Hematopoietic multipotent progenitor cell (in vitro differentiated cells): ENCODE results near the gene FCMR. TPM values are rescaled to one million over a fixed set of nuclear protein-coding genes. Genes with fewer than 3 reads are reported as not detected.
A peak's percentile ranks its signal among the peaks of the same experiment; 100 is the strongest.

Source experiments
- DNase-seq, 3 donors: peaks; one replicate each; pipeline ENCODE4 v3.0.0-alpha.2; 2011 to 2015; ENCODE audit warnings: low read depth in 2 of 3, low spot score in 2 of 3
- total RNA-seq: library from RNA; depleted of rRNA; stranded (reverse); fragments of >200 nt; gene quantifications from one replicate; pipeline ENCODE4 v1.2.3, GENCODE V29; 2012

FCMR gene, protein sequence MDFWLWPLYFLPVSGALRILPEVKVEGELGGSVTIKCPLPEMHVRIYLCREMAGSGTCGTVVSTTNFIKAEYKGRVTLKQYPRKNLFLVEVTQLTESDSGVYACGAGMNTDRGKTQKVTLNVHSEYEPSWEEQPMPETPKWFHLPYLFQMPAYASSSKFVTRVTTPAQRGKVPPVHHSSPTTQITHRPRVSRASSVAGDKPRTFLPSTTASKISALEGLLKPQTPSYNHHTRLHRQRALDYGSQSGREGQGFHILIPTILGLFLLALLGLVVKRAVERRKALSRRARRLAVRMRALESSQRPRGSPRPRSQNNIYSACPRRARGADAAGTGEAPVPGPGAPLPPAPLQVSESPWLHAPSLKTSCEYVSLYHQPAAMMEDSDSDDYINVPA
- total RNA-seq = 15.1 TPM

DNA sequence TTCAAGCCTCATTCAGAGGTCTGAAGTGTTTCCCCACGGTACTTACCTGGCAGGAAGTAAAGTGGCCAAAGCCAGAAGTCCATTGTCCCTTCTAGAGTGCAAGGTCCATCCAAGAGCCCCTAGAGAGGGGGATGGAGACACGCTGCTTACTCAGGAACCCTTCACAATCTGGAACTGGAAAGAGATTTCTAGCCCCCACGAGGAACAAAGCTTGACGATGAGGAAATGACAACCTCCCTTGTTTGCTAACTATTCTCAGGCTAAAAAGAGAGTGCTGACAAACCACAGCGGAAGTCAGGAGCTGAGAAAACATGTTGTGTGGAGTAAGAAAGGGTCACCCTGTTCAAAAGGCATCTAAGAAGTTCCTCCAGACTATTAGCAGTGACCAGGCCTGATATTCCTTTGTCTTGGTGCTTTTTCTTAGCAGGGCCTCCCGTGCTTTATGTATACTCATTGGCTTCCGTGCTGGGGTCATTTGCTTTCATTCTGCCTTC lies at the start of gene FCMR:
FCMR (minus strand) TSS at position 170 of the 494 bp plus-strand sequence; CDS start at position 83, 87 bp downstream.
- DNase-seq = peak in 2 of 3 donors; percentile 71 to 86

DNA sequence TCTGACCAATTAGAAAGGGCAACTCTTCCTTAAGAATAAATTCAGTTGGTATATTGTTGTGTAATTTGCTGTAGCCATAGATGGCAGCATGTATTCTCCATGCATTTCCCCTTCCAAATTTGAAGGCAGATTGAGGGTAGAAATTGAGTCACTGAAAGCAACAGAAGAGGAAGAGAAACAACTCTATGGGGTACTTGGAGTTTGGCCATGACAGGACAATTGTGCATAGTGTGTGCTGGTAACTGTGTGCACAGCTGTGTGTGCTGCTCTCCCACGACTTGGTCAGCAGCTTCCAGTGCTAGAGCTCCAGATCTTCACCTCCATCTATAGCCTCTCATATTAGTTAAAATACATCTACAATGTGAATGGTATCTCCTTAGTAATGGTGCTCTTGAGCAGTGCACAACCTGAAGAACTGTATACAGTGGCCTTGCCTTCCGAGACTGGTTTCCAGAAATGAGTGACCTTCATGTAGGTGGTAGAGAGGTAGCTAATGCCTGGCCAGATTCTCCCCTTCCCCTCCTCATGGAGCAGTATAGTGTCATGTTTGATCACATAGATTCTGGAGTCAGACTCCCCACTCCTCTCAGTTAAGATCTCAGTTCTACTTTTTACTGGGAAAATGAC lies 49.4 kb upstream of the FCMR start:
- DNase-seq = no peak

DNA sequence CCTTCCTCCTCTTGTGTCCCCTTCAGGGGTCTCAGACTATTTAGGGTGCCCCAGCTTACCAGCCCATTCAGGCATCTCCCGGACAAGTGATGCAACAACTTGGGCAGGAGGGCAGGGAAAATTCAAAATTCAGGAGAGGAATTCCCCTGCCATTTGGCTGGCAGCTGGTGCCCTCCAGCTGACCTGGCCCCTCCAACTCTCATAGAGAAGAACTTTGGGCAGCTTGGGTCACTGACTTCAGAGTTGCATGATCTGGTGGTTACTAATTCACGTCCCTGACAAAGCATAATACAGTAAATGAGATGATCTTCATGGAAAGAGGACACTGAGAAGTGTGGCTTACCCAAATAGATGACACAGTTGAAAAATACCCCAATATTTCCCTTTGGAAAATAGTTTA lies 48.7 kb upstream of the FCMR start, which contains the start of gene FCAMR:
FCAMR (minus strand) TSS at position 15 of the 400 bp plus-strand sequence. CDS start 335 bp downstream, outside the sequence.
- DNase-seq = no peak

DNA sequence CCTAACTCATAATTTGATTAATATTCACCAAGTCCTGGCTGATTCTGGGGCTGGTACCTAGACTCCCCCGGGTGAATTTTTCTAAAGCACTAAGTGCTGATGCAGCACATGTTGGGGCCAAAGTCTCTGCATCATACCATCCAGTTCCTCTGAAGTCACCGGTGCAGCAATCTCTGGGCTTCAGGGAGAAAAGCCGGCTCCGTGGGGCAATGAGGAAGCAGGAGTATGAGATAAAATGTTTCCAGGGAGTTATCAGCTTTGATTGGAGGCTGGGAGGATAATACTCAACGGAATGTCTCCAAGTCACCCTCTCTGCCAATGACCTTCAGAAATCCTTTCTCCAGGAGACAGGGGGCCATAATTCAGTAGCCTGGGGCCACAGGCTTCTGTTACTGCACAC lies 47.3 kb upstream of the FCMR start:
- no peak for DNase-seq

DNA sequence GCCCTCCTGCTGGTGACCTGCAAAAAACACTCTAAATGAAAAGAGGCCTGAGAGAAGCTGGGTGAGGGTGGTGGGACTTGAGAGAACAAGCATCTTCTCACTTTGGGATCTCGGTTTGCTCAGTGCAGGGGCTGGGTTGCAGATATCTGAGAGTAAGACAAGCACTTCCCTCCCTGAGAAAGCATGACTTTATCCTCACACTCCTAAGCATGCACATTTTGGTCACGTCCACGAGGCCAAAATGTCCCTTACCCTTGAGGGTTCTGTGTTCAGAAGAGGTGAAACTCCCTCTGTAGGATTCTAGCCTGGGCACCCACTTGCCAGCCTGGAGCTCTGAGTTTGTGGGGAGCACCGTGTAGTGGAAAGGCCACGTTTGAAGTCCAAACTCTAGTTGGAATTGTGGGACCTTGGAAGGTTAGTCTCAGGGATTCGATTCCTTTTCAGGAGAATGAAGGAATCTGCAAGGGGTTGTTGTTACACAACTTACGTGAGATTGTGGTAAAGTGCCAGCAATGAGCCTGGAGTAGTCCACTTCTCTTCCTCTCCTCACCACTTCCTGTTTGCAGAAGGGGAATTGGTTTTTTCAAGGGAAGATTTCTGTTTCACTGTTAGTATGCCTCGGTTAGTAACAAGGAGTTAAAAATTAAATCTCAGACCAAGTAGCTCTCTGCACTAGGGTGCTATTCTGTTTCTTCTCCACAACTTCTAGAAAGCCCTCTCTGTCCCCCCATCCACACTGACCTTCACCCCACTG lies 45.5 kb upstream of the FCMR start:
- DNase-seq = peak in 2 of 3 donors; percentile 40 to 55

DNA sequence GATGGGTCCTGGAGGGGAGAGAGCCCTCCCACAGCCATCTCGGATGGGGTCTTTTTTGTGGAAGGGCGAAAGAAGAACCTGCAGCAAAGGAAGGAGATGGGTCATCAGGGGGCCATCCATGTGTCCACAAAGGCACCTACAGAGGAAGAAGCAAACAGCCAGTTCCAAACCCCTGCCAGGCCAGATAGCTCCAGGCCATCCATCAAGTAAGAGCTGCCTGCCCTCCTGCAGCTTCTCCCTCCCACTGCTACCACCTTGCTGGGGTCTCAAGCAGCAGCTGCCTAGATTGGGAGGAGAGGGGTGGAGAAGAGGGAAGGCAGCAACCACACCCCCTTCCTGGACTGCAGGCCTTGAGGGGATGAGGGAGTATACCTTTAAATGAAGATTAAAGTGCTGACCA lies 44.0 kb upstream of the FCMR start:
- DNase-seq = no peak

DNA sequence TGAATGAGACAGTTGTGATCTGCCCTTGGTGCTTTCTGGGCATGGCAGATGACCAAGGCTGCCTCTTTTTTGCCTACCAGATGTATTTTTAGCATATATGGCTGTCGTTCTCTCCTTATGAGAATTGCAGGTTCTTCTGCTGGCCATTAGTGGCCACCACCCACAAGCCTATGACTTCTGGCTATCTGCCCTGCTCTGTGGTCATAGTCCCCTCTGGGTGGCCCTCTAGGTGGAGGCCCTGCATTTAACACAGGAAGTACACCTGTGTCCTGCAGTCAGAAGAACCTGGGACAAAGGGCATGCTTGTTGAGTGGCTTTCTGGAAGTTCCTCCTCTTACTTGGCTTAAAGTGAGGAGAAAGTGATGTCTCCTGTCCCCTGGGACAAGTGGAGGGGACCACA lies 42.0 kb upstream of the FCMR start:
- DNase-seq = no peak

DNA sequence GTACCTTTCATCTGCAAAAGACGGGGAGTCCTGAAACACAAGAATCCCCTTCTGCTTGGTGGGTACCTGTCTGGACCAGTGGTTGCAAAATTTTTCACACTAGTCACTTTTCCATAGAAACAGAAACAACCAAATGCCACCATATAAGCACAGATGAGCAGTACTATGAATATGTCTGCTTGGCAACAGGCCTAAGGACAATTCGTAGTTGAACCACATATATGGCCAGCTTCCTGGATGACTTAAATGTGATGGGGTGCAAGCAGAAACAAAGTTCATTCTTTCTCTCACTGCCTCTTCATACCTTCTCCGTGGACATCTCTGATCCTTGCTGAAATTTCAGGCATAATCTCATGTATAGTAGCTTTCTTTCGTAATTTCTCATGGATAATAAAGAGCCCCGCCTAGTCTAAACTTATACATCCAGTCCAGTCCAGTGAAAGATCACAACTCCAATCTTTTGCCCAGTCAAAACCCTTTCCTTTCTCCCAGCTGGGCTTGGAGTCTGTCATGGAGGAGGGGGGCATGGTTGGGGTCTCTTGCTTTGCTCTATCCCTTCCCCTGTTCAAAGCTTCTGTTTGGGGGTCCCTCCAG lies 41.5 kb upstream of the FCMR start:
- no peak for DNase-seq

DNA sequence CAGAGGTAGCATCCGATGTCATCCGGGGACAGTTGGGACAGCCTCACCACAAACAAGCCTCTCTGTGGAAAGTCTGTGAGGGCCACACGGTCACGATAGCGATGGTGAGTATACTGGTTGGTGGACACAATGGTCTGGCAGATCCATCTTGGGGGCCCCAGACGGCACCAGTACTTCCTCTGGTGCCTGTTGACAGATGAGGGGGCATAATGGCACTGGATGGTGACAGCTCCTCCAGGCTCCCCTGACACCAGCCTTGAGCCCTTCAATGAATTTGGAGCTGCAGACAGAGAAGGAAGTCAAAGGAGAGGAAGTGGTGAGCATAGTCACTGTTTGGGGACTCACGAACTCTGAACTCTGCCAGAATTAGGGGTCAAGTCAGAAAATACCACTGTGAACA lies 40.5 kb upstream of the FCMR start:
- DNase-seq = peak in 1 of 3 donors; percentile 43

DNA sequence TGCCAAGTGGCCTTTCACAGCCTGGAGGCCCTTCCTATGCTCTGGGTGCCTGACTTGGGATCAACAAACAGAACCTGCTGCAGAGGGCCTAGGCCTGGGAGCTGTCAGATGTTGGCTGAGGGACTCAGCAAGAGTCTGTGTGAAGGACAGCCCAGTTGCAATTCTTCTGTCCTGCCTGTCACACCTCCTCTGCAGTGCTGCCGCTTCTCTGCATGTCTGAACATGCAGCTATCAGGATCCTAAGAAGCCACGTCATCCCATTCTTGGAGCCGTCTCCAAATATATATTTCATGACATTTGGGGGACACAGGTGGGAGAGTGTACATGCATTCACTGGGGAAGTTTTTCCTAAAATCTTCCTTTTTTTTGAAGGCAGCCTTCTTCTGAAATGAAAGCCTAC lies 39.9 kb upstream of the FCMR start:
- DNase-seq = no peak

DNA sequence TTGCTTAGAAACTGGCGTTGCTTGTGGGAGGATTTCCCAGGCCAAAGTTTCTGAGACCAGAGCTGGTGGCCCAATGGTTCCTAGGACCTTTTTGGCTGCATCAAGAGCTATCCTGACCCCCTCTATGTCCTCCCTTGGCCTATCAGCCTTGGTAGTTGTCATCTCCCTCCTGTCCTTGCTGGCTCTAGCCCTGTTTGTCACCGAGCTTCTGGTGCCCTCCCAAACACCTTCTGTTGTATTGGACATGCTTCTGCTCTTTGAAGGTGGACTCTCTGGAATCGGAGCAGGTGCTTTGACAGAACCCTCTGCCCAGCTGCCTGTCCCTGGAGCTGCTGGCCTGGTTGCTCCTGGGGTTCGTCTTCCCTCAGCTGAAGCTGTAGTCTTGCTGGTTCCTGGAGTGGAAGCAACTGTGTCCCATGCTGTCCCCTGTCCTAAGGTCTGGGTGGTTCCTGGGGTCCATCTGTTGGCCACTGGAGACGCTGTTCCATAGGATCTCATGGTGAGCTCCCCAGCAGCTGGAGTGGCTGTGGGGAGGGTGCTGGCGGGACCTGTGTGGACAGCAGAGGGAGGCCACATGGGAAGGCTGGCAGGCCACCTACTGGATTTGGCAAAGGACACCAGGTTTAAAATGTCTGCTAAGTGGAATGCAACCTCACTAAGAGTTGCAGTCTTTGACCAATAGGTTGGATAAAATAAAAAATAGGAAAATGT lies 39.1 kb upstream of the FCMR start:
- no peak for DNase-seq

DNA sequence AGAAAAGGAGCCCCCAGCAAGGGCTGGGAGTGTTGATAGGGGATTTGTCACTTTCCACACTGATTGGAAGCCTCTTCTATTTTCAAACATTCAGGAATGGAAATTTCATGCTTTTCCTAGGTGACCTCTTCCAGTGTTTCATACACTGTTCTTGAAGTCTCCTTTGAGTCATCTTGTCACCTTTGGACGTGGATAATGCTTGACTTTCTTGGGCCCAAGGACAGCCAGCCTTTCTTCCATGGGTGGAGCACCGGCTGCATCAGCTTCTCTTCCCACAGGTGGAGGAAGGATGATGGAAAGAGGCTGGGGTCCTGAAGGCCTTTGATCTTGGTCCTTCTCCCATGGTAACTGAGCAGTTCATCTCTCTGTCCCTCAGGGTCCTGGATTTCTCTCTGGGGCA lies 36.4 kb upstream of the FCMR start:
- no peak for DNase-seq

DNA sequence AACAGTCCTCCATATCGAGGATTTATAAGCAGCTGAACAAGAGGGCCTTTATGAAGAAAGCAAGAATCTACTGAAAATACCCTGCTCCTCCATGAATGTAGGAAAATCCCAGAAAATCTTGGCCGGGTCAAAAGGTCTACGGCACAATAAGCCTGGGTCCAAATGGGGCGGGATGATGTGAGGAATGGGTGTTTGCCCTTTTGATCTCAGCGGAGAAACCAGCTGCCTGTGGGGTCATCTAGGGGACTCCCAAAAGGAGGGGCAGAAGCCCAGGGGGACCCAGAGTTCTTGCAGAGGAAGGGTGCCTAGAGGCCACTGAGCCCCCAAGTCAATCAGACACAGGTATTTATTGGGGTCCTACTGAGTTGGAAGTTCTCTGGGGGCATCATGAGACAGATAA lies 35.9 kb upstream of the FCMR start:
- DNase-seq = no peak

DNA sequence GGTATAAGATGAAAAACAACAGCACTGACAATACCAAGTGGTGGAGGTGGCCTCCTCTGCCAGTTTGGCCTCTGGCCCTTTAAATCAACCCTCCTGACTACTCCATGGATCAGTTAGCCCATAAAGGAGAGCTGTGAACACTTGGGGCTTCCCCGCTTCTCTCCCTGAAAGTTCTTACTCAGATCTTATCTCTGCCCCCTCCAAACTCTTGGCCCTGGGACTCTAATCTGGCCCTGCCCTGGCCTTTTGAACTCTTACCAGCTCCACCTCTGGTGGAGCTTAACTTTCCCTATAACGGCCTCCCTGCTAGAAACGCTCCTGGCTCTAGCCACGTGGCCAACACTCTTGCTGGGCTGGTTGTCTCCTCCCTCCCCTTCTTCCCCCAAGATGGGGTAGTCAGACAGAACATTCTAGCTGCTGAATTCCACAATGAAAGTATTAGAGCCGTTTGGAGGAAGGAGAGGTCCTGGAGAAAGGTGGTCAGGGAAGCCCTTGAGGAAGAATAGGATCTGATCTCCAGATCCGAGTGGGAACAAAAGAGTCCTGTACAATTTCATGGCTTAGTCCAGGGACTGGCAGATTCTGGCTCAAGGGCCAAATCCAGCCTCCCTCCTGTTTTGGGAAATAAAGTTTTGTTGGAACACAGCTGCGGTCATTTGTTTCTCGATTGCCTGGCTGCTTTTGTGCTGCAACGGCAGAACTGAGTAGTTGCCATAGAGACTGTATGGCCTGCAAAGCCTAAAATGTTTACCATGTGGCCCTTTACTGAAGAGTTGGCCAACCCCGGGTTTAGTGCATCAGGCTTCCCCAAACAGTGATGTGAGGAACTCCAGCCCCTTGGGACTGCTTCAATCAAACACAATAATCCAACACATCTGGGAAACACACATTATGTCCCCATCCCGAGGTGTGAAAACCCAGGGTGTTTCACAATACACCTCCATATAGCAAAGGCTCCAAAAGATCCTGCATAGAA lies 34.0 kb upstream of the FCMR start:
- no peak for DNase-seq

DNA sequence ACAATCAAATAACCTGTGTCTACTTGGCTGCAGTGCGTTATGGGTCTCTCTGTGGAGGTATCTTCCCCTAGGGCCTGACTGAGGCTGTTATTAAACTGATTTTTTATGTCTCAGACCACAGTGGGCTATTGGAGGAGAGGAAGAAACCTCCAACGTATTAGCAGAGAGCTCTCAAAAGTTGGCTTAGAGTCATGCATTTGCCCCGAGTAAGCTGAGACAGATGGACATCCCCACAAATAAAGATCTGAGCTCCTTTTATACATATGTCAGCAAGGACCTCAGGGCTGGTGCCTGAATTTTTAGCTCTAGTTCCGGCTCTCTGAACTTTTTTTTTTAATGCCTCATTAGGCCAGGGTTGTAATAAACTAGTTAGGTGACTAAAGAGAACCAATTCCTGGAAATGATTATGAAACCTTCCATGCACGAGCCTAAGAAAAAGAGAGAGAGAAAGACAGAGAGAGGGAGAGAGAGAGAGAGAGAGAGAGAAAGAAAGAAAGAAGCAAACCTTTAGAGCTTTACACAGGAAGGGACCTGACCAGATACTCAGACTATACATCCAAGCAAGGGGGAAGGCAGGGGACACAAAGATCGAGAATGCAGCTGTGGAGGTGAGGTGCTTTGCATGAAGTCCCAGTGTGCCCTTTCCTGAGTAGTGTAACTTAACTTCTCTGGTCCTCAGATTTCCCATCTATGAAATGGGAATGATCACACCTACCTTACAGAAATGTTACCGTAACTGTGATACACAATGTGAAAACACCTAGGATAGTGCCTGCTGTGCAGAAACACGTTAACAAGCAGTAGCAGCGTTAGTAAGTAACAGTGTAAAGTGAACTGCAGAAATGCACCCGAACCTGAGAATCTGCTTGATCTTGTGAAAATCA lies 33.0 kb upstream of the FCMR start:
- no peak for DNase-seq

DNA sequence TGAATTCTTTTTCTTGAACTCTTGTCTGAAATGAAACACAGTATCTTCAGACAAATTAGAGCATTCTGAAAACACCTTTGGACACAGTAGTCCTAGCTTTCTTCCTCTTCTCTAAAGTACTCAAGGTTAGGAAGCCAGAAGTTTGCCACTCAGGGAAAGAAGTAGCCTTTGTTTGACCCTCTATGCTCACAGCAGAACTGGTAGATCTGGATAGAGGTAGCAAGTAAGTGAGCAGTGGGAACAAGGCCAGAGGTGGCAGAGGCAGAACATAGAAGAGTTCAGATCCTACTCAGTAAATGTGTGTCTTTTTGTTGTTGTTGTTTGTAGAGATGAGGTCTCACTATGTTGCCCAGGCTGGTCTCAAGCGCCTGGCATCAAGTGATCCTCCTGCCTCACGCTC lies 31.9 kb upstream of the FCMR start:
- DNase-seq = no peak

DNA sequence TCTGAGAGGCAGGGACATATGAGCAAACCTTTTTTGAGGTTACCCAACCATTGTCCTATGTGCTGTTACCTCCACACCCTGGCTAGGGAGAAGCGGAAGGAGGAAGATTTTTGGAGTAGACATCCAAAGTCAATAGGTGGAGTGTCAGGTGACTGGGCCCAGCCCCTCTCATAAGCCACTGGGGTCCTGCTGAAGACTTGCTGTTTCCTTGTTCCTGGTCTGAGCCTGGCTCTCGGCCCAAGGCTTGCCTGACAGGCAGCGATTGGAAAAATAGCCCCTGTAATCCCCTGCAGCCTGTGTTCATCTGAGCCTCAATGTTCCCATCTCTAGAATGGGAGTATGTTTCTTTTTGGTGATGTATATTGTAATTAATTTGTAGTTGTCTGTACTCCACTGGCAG lies 31.4 kb upstream of the FCMR start:
- DNase-seq = no peak

DNA sequence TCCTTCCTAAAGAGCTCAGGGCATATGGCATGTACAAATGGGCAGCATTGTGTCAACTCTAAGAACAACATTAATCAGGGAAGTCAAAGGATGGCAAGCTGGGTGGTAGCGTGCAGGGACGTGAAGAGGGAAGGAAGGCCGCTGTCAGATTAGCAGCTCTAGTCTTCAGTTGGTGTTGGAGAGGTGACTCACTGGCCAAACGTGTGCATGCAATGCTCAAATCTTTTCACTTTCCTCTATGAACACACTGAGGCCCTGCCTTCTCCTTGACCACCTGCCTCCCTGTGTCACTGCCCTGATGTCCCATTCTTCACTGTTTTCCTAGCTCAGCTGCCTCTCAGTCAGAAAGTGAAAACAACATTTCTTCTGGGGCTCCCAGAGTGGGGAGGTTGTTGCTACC lies 30.4 kb upstream of the FCMR start:
- peak in 2 of 3 donors; percentile 52 to 69 for DNase-seq
